H1 (cell line): ENCODE data around the gene RASSF5. TPM values are rescaled to one million over a fixed set of nuclear protein-coding genes. Genes with fewer than 3 reads are reported as not detected.

Source experiments
- CREB1 ChIP-seq: IDR thresholded peaks from 2 replicates; pipeline ENCODE4 v1.6.1; 2012; ENCODE audit warnings: inconsistent platforms
- EGR1 ChIP-seq: IDR thresholded peaks from 2 replicates; pipeline ENCODE4 v1.6.1; 2011; ENCODE audit warnings: low read depth, low read length, borderline replicate concordance
- FOSL1 ChIP-seq: IDR thresholded peaks from 2 replicates; pipeline ENCODE4 v1.6.1; 2011; ENCODE audit warnings: mild to moderate bottlenecking, low read depth, low read length, moderate library complexity; ENCODE audit not compliant: insufficient read depth
- MAFK ChIP-seq: IDR thresholded peaks from 2 replicates; pipeline ENCODE4 v1.6.1; 2012; ENCODE audit warnings: low read depth, mild to moderate bottlenecking, improper control_type of control experiment, low read length
- PHF8 ChIP-seq: fragments of 200-600 bp; sonication (generic); conservative IDR thresholded peaks from 2 replicates; pipeline ENCODE4 v1.7.1; 2012; ENCODE audit warnings: low read depth, mild to moderate bottlenecking, inconsistent platforms, low read length, moderate library complexity
- POLR2AphosphoS5 ChIP-seq: IDR thresholded peaks from 2 replicates; pipeline ENCODE4 v1.6.1; 2011; ENCODE audit warnings: low read depth, low read length
- POU5F1 ChIP-seq: IDR thresholded peaks from 2 replicates; pipeline ENCODE4 v1.6.1; 2011; ENCODE audit warnings: low read depth, mild to moderate bottlenecking, low read length, moderate library complexity
- RAD21 ChIP-seq, 2 experiments: IDR thresholded peaks in 1 of 2; conservative IDR thresholded peaks in 1 of 2; 2 replicates each; pipeline ENCODE4 v1.6.1; 2011; ENCODE audit warnings: low read depth in 2 of 2, low read length in 2 of 2, improper control_type of control experiment in 1 of 2, inconsistent platforms in 1 of 2, mild to moderate bottlenecking in 1 of 2, moderate library complexity in 1 of 2
- RFX5 ChIP-seq: IDR thresholded peaks from 2 replicates; pipeline ENCODE4 v1.6.1; 2011; ENCODE audit warnings: low read depth, low read length, improper control_type of control experiment, borderline replicate concordance
- polyA plus RNA-seq, 7 experiments: library from polyadenylated mRNA; depleted of rRNA in 3 of 7; stranded (reverse) in 5 of 7; unstranded in 2 of 7; fragments of >200 nt in 5 of 7; fragments of 200-250 nt in 2 of 7; gene quantifications; 1 replicate in 5 of 7; 2 replicates in 1 of 7; 4 replicates in 1 of 7; pipeline versions ENCODE4 v1.2.1 to v1.2.3, GENCODE V29; 2011 to 2013; ENCODE audit warnings: missing spikeins in 2 of 7, mixed read lengths in 2 of 7
- total RNA-seq: library from RNA; stranded (reverse); fragmentation: NEBNext Ultra II Directional; extraction: Animal tissue kit (Norgen Biotek cat#: 25700); gene quantifications from 2 replicates; pipeline ENCODE4 v1.2.1, GENCODE V29; 2021
- TF ChIP-seq, protein P1 (sequence below): fragments of 300-600 bp; sonication (generic); IDR thresholded peaks from 2 replicates; pipeline ENCODE4 v1.7.1; 2012; ENCODE audit warnings: low read length, moderate library complexity, mild to moderate bottlenecking, inconsistent platforms; ENCODE audit not compliant: insufficient replicate concordance
- TF ChIP-seq, protein P2 (sequence below): IDR thresholded peaks from 2 replicates; pipeline ENCODE4 v1.6.1; 2012; ENCODE audit warnings: inconsistent platforms

RASSF5 gene
- total and polyA plus RNA-seq, 2 of the 8 experiments (the other 6 are each of a cell fraction or from before 2014, with no cell fraction given), result 0.82 to 1.8 TPM

DNA sequence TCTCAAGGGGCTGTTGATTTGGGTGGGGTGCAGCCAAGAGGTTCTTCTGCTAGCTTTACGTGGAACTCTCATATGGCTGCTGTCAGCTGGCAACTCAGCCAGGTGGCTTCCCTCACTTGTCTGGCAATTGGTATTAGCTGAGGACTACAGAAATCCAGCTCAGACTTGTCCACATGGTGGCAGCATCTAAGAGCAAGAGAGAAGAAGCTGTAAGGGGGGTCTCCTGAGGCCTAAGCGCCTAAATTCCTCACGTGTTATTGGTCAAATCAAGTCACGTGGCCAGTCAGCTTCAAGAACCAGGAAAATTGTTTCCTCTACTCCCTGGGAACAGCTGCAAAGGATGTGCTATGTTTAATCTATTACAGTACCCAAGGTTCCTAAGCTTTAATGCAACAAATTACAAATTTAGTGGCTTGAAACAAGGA is 123.8 kb downstream of the RASSF5 start (continued):
- TF ChIP-seq POLR2AphosphoS5, result no peak
- peak; percentile 83 to 88 for TF ChIP-seq RAD21 (IDR thresholded peaks at IDR 0.05 in 1 of 2, conservative IDR thresholded peaks at IDR 0.05 in 1 of 2; ENCODE audit: low read depth in 2 of 2, low read length in 2 of 2)
- TF ChIP-seq FOSL1, result no peak
- no peak for TF ChIP-seq MAFK
- TF ChIP-seq, protein P1, sequence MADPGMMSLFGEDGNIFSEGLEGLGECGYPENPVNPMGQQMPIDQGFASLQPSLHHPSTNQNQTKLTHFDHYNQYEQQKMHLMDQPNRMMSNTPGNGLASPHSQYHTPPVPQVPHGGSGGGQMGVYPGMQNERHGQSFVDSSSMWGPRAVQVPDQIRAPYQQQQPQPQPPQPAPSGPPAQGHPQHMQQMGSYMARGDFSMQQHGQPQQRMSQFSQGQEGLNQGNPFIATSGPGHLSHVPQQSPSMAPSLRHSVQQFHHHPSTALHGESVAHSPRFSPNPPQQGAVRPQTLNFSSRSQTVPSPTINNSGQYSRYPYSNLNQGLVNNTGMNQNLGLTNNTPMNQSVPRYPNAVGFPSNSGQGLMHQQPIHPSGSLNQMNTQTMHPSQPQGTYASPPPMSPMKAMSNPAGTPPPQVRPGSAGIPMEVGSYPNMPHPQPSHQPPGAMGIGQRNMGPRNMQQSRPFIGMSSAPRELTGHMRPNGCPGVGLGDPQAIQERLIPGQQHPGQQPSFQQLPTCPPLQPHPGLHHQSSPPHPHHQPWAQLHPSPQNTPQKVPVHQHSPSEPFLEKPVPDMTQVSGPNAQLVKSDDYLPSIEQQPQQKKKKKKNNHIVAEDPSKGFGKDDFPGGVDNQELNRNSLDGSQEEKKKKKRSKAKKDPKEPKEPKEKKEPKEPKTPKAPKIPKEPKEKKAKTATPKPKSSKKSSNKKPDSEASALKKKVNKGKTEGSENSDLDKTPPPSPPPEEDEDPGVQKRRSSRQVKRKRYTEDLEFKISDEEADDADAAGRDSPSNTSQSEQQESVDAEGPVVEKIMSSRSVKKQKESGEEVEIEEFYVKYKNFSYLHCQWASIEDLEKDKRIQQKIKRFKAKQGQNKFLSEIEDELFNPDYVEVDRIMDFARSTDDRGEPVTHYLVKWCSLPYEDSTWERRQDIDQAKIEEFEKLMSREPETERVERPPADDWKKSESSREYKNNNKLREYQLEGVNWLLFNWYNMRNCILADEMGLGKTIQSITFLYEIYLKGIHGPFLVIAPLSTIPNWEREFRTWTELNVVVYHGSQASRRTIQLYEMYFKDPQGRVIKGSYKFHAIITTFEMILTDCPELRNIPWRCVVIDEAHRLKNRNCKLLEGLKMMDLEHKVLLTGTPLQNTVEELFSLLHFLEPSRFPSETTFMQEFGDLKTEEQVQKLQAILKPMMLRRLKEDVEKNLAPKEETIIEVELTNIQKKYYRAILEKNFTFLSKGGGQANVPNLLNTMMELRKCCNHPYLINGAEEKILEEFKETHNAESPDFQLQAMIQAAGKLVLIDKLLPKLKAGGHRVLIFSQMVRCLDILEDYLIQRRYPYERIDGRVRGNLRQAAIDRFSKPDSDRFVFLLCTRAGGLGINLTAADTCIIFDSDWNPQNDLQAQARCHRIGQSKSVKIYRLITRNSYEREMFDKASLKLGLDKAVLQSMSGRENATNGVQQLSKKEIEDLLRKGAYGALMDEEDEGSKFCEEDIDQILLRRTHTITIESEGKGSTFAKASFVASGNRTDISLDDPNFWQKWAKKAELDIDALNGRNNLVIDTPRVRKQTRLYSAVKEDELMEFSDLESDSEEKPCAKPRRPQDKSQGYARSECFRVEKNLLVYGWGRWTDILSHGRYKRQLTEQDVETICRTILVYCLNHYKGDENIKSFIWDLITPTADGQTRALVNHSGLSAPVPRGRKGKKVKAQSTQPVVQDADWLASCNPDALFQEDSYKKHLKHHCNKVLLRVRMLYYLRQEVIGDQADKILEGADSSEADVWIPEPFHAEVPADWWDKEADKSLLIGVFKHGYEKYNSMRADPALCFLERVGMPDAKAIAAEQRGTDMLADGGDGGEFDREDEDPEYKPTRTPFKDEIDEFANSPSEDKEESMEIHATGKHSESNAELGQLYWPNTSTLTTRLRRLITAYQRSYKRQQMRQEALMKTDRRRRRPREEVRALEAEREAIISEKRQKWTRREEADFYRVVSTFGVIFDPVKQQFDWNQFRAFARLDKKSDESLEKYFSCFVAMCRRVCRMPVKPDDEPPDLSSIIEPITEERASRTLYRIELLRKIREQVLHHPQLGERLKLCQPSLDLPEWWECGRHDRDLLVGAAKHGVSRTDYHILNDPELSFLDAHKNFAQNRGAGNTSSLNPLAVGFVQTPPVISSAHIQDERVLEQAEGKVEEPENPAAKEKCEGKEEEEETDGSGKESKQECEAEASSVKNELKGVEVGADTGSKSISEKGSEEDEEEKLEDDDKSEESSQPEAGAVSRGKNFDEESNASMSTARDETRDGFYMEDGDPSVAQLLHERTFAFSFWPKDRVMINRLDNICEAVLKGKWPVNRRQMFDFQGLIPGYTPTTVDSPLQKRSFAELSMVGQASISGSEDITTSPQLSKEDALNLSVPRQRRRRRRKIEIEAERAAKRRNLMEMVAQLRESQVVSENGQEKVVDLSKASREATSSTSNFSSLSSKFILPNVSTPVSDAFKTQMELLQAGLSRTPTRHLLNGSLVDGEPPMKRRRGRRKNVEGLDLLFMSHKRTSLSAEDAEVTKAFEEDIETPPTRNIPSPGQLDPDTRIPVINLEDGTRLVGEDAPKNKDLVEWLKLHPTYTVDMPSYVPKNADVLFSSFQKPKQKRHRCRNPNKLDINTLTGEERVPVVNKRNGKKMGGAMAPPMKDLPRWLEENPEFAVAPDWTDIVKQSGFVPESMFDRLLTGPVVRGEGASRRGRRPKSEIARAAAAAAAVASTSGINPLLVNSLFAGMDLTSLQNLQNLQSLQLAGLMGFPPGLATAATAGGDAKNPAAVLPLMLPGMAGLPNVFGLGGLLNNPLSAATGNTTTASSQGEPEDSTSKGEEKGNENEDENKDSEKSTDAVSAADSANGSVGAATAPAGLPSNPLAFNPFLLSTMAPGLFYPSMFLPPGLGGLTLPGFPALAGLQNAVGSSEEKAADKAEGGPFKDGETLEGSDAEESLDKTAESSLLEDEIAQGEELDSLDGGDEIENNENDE, result no peak
- TF ChIP-seq CREB1, result no peak
- no peak for TF ChIP-seq EGR1
- no peak for TF ChIP-seq PHF8
- no peak for TF ChIP-seq POU5F1
- TF ChIP-seq, protein P2, sequence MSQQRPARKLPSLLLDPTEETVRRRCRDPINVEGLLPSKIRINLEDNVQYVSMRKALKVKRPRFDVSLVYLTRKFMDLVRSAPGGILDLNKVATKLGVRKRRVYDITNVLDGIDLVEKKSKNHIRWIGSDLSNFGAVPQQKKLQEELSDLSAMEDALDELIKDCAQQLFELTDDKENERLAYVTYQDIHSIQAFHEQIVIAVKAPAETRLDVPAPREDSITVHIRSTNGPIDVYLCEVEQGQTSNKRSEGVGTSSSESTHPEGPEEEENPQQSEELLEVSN, result peak; percentile 59; the same call in 1 of the 2 replicates
- no peak for TF ChIP-seq RFX5
